HCT116 (cell line): ENCODE measurements around the gene ST3GAL3. TPM values are rescaled to one million over a fixed set of nuclear protein-coding genes. Genes with fewer than 3 reads are reported as not detected.

ENCODE experiments used
- ATAC-seq: fragments of 200-7000 bp; cut with Tn5 transposase; 2 replicates; pipeline ENCODE4 v1.9.1; 2020; ENCODE audit warnings: mild to moderate bottlenecking, moderate library complexity
- BruUV-seq: library from RNA; stranded (reverse); fragments of 400-500 nt; replicated peaks from 2 replicates; lab custom pipeline; 2021; lab: Mats Ljungman, UMichigan
- CTCF ChIA-PET: fragments of 300-600 bp; sonication (Branson Sonifier 250); formaldehyde crosslinking; loops from one replicate; lab custom pipeline; 2021; ENCODE audit warnings: antibody characterized with exemption; lab: Charles Lee
- POLR2A ChIA-PET: fragments of 300-600, 350-600 bp; sonication (Branson Sonifier 250); formaldehyde crosslinking; loops from one replicate; lab custom pipeline; 2021; ENCODE audit warnings: antibody characterized with exemption; lab: Charles Lee
- RAD21 ChIA-PET, 2 experiments: fragments of 300-600 bp; sonication (Branson Sonifier 250); formaldehyde crosslinking; loops; one replicate each; lab custom pipeline; 2023; ENCODE audit warnings: low total read pairs in 2 of 2; ENCODE audit not compliant: uncharacterized antibody in 2 of 2, unreplicated experiment in 2 of 2, low non-redundant PET in 1 of 2; lab: Charles Lee
- DNase-seq: peaks from one replicate; pipeline ENCODE4 v3.0.0-alpha.2; 2010; ENCODE audit warnings: low read depth, low spot score
- H2AFZ ChIP-seq: fragments of 200-600 bp; shearing (Covaris generic), sonication (generic); 2 replicates; pipeline ENCODE4 v1.6.1; 2017; ENCODE audit warnings: low read depth, mixed run types, mixed read lengths, antibody characterized with exemption, low read length; ENCODE audit not compliant: poor library complexity, severe bottlenecking
- H3K27ac ChIP-seq: 2 replicates; pipeline ENCODE4 v1.5.1; 2012; ENCODE audit warnings: low read depth, low read length
- H3K27me3 ChIP-seq: fragments of 200-600 bp; sonication (generic); 2 replicates; pipeline ENCODE4 v1.6.1; 2016; ENCODE audit warnings: mixed run types, low read length, mixed read lengths; ENCODE audit not compliant: insufficient read depth
- H3K36me3 ChIP-seq, 2 experiments: fragments of 200-500 bp in 1 of 2; fragments of 200-600 bp in 1 of 2; sonication (Bioruptor generic) in 1 of 2; sonication (generic) in 1 of 2; 2 replicates each; pipeline versions ENCODE4 v1.5.1 to v1.6.1; 2014 to 2016; ENCODE audit warnings: low read length in 2 of 2, inconsistent platforms in 1 of 2, mixed read lengths in 1 of 2, mixed run types in 1 of 2; ENCODE audit not compliant: insufficient read depth in 2 of 2, control insufficient read depth in 1 of 2
- H3K4me1 ChIP-seq, 2 experiments: fragments of 200-600 bp in 1 of 2; sonication (generic) in 1 of 2; 2 replicates each; pipeline versions ENCODE4 v1.5.1 to v1.6.1; 2012 to 2017; ENCODE audit warnings: low read length in 2 of 2, inconsistent platforms in 1 of 2, mild to moderate bottlenecking in 1 of 2, mixed read lengths in 1 of 2, mixed run types in 1 of 2, moderate library complexity in 1 of 2; ENCODE audit not compliant: insufficient read depth in 2 of 2, control insufficient read depth in 1 of 2
- H3K4me2 ChIP-seq: fragments of 200-600 bp; sonication (generic); 2 replicates; pipeline ENCODE4 v1.6.1; 2017; ENCODE audit warnings: mixed run types, low read length, mixed read lengths
- H3K4me3 ChIP-seq, 2 experiments: fragments of 200-600 bp in 1 of 2; sonication (generic) in 1 of 2; replicated peaks in 1 of 2; 2 replicates each; pipeline ENCODE4 v1.5.1; 2011 to 2016; ENCODE audit warnings: low read length in 2 of 2, control low read depth in 1 of 2, low read depth in 1 of 2, mild to moderate bottlenecking in 1 of 2, mixed read lengths in 1 of 2, mixed run types in 1 of 2
- H3K79me2 ChIP-seq: fragments of 200-600 bp; sonication (generic); 2 replicates; pipeline ENCODE4 v1.6.1; 2017; ENCODE audit warnings: mild to moderate bottlenecking, mixed run types, low read length, moderate library complexity, mixed read lengths; ENCODE audit not compliant: insufficient read depth
- H3K9ac ChIP-seq: fragments of 200-600 bp; sonication (generic); 2 replicates; pipeline ENCODE4 v1.6.1; 2016; ENCODE audit warnings: low read length, mixed read lengths
- H3K9me2 ChIP-seq: fragments of 200-600 bp; sonication (generic), shearing (Covaris generic); 2 replicates; pipeline ENCODE4 v1.6.1; 2017; ENCODE audit warnings: mixed run types, mild to moderate bottlenecking, moderate library complexity; ENCODE audit not compliant: insufficient read depth
- H3K9me3 ChIP-seq, 2 experiments: fragments of 200-500 bp in 1 of 2; fragments of 200-600 bp in 1 of 2; sonication (Bioruptor generic) in 1 of 2; sonication (generic) in 1 of 2; 2 replicates each; pipeline ENCODE4 v1.6.1; 2014 to 2017; ENCODE audit warnings: low read length in 2 of 2, mixed read lengths in 2 of 2, inconsistent platforms in 1 of 2, low read depth in 1 of 2, mild to moderate bottlenecking in 1 of 2, mixed run types in 1 of 2, moderate library complexity in 1 of 2; ENCODE audit not compliant: control insufficient read depth in 1 of 2, insufficient read depth in 1 of 2
- H4K20me1 ChIP-seq: fragments of 200-600 bp; sonication (generic), shearing (Covaris generic); 2 replicates; pipeline ENCODE4 v1.6.1; 2017; ENCODE audit warnings: mixed run types, mild to moderate bottlenecking, moderate library complexity; ENCODE audit not compliant: insufficient read depth
- CBX3 ChIP-seq: IDR thresholded peaks from 2 replicates; pipeline ENCODE4 v1.6.1; 2012; ENCODE audit warnings: low read depth
- EZH2 ChIP-seq: fragments of 200-600 bp; sonication (generic); IDR thresholded peaks from 2 replicates; pipeline ENCODE4 v1.6.1; 2017; ENCODE audit warnings: antibody characterized with exemption, mixed run types
- EZH2phosphoT487 ChIP-seq: fragments of 200-600 bp; IDR thresholded peaks from 2 replicates; pipeline ENCODE4 v1.6.1; 2018; ENCODE audit warnings: antibody characterized with exemption, borderline replicate concordance
- FOSL1 ChIP-seq: IDR thresholded peaks from 2 replicates; pipeline ENCODE4 v1.6.1; 2012; ENCODE audit warnings: low read depth
- JUND ChIP-seq: IDR thresholded peaks from 2 replicates; pipeline ENCODE4 v1.6.1; 2012
- MAX ChIP-seq: IDR thresholded peaks from 2 replicates; pipeline ENCODE4 v1.6.1; 2012
- POLR2A ChIP-seq: IDR thresholded peaks from 2 replicates; pipeline ENCODE4 v1.7.0; 2011; ENCODE audit warnings: borderline replicate concordance; ENCODE audit not compliant: insufficient read depth, insufficient read length; ENCODE audit errors: extremely low read depth
- POLR2AphosphoS5 ChIP-seq: IDR thresholded peaks from 2 replicates; pipeline ENCODE4 v1.6.1; 2011; ENCODE audit warnings: mild to moderate bottlenecking, low read depth, low read length, moderate library complexity
- RAD21 ChIP-seq: IDR thresholded peaks from 2 replicates; pipeline ENCODE4 v1.6.1; 2012; ENCODE audit warnings: low read depth, mild to moderate bottlenecking
- SIN3A ChIP-seq: IDR thresholded peaks from 2 replicates; pipeline ENCODE4 v1.6.1; 2012; ENCODE audit warnings: low read depth
- SP1 ChIP-seq: IDR thresholded peaks from 2 replicates; pipeline ENCODE4 v1.6.1; 2012; ENCODE audit warnings: low read depth
- TCF7L2 ChIP-seq: IDR thresholded peaks from 2 replicates; pipeline ENCODE4 v1.7.0; 2011; ENCODE audit warnings: borderline replicate concordance, inconsistent platforms; ENCODE audit not compliant: insufficient read depth, insufficient read length; ENCODE audit errors: extremely low read depth
- YY1 ChIP-seq: IDR thresholded peaks from 2 replicates; pipeline ENCODE4 v1.6.1; 2011; ENCODE audit warnings: low read length, low read depth, moderate library complexity, mild to moderate bottlenecking; ENCODE audit not compliant: insufficient replicate concordance; ENCODE audit errors: extremely low read depth
- ZBTB33 ChIP-seq: IDR thresholded peaks from 2 replicates; pipeline ENCODE4 v1.6.1; 2011; ENCODE audit warnings: mild to moderate bottlenecking, low read length, moderate library complexity; ENCODE audit not compliant: insufficient replicate concordance; ENCODE audit errors: extremely low read depth
- ZFX ChIP-seq: fragments of 450-650 bp; IDR thresholded peaks from 2 replicates; pipeline ENCODE4 v1.6.1; 2017
- intact Hi-C: fragments of 100-400 bp; cut with micrococcal nuclease; formaldehyde crosslinking; loops from 2 replicates; pipeline ENCODE4 v1.10.0; 2022
- total RNA-seq: library from RNA; stranded (reverse); gene quantifications from one replicate; pipeline ENCODE4 v1.2.1, GENCODE V29; 2021; ENCODE audit not compliant: unreplicated experiment

The ST3GAL3 gene
- total RNA-seq, 1 experiment from 2014 or later, result 7.2 TPM

- TF ChIP-seq TCF7L2, result no peak
- no peak for TF ChIP-seq ZBTB33
- TF ChIP-seq JUND, result no peak
- TF ChIP-seq POLR2A, result no peak
- no peak for TF ChIP-seq SIN3A
- no peak for TF ChIP-seq EZH2phosphoT487
- TF ChIP-seq CBX3, result no peak
- no peak for TF ChIP-seq POLR2AphosphoS5
- TF ChIP-seq MAX, result no peak
- TF ChIP-seq FOSL1, result no peak
- no peak for TF ChIP-seq YY1
- TF ChIP-seq ZFX, result no peak
- no peak for TF ChIP-seq RAD21
- TF ChIP-seq EZH2, result no peak
- no peak for TF ChIP-seq SP1
- TF ChIP-seq, all 23 proteins: peak for 0
- Histone ChIP-seq H3K4me3 (no peak overlapping the region), H3K27ac (no peak overlapping the region), H3K27me3 (no peaks in the 10 kb centered on the region), H3K9me2 (0 out of 2 replicates have a peak, but pooled peaks cover 3% of the 10 kb centered on the region), H3K4me1 (peaks cover 3 to 11% of the 10 kb centered on the region in 2 experiments; a peak in 2 of 4 replicates), H3K4me2 (no peak overlapping the region), H3K79me2 (no peaks in the 10 kb centered on the region), H4K20me1 (no peaks in the 10 kb centered on the region), H2AFZ (no peak overlapping the region), H3K36me3 (no peaks in the 10 kb centered on the region), H3K9ac (no peak overlapping the region), H3K9me3 (no peaks in the 10 kb centered on the region)
- intact Hi-C loops, result no loop called here
- CTCF ChIA-PET, result no interaction called here
- ATAC-seq, result no peak
- POLR2A ChIA-PET, result no interaction called here
- BruUV-seq, result no TSS peak
- RAD21 ChIA-PET, result no interaction called here
- DNase-seq, result no peak
These were observed 164.0 kb downstream of the ST3GAL3 start for GRCh38 chr1:43871181-43871910.
